ENCODE results near the gene PPARD. TPM values are rescaled to one million over a fixed set of nuclear protein-coding genes. Genes with fewer than 3 reads are reported as not detected.
"Not testable (repeated sequence)": the region's sequence is repeated elsewhere in the genome, so short reads cannot be mapped to it uniquely, and the experiment has no call there.

The PPARD gene
- total RNA-seq, 2 donors from 2014 or later: 14.1 to 21.3 TPM

DNA sequence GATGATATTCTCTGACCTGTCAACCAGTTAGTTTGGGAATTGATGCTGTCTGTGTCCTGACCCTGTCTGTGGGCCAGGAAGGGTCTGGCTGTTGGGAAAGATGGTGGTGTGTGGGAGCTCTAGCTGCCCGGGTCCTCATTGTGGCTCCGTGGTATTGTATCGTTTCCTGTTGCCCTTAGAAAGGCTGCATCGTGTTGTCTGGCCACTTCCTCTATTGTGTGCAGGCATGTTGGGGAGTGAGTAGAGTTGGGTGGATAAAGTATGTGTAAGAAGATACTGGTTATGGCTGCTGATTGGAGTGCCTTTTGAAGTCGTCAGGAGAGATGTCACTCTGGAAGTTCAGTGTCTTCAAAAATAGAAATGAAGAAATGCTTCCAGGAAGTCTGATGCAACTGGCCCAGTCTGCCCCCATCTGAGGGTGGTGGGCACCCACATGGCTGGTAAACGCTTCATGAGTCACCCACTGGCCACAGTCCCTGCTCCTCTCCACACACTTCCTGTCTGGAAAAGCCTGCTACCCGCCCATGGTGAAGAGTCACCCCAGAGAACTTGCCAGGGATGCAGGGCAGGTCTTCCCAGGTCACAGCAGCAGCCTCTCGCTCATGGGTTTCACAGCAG, 27.9 kb downstream of the PPARD start:
- intact Hi-C loops (cut with DNase I): no loop called here
- DNase-seq: peak; percentile 86
- peak; percentile 90 to 98 for ATAC-seq

DNA sequence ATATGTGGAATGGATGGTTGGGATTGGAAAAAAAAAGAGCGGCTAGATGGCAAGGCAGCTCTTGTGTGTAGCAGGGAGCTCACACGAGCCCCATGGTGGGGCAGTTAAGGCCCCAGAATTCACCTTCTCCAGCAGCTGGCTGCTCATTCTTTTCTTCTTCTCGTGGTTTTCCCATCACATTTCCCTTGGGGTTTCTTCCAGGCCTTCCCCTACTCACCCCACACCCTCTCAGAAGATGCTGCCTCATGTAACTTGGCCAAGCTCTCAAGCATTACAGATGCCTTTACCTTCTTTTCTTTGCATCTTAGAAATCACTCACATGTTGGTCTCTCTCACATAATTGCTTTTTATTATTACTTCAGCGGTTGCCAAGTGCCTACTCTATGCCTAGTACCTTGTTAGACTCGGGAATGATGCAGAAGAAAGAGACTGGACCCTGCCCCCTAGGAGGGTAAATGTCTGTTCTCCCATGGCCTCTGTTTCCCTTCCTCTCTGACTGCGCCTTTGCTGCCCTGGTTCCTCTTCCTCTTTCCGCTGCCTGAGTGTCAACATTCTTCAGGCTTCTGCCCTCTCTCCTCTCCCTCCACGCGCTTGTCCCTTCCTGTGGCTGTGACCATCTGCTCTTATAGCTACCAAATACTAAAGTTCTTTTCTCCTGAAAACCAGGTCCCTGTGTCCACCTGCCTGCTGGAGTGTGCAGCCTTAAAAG, 28.6 kb downstream of the PPARD start:
- intact Hi-C loops (cut with DNase I): no loop called here
- DNase-seq (peak; percentile 27), ATAC-seq (peak; percentile 46 to 48)

- intact Hi-C loops (cut with DNase I): no loop called here
- ATAC-seq: no peak
- no peak for DNase-seq
Observed at GRCh38 chr6:35371494-35372262, 29.3 kb downstream of the PPARD start.

DNA sequence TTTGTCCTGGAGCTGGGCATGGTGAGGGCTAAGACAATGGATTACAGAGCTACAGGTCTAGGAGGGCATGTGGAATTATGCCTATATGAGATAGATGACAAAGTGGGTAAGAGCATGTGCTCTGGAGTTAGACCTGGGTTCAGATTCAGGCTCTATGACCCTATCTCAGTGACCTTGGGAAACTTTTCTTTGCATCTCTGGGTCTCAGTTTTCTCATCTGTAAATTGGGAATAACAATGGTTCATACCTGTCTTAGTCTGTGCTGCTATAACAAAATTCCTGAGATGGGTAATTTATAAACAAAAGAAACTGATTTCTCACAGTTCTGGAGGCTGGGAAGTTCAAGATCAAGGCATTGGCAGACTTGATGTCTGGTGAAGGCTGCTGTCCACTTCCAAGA, 30.3 kb downstream of the PPARD start:
- DNase-seq (no peak), ATAC-seq (no peak)
- intact Hi-C loops (cut with DNase I): no loop called here

DNA sequence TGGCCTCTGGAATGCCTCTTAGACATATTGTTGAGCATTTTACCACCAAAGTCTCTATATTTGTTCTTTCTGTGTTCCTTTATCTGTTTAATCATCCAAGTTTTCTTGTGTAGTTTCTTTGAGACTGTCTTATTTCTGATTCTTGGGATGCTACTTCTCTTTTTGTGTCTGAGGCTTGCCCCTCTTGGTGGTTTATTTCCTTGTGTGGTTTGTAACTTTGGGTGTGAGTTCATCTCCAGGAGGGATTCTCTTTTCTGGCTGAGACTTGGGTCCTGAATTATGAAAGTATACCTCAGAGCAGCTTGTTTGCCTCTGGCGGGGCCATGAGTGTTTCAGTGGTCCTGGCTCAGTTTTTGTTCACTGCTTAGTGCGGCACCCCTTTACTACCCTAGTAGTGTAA, 33.9 kb downstream of the PPARD start:
- ATAC-seq (no peak), DNase-seq (no peak)
- intact Hi-C loops (cut with DNase I): loop anchor here in 1 of 2 donors (2.0 kb wide), 1 partner anchor 19 kb away; no protein-coding TSS in a partner anchor

DNA sequence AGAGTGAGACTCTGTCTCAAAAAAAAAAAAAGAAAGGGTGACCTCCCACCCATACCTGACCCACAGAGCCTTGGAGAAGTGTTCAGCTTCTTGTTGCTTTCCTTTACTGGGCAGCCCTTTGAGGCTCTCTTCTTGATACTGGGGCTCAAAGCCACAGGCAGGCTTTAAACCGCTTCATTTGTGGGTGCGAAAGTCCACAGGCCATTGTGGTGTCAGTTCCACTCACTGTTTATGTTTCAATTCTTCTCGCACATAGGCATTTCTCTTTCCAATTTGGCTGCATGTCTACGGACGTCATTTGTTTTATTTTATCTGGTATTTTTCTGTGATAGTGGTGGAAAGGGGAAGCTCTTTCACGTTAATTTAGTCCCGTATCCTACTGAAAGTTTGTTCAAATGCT, 34.6 kb downstream of the PPARD start:
- intact Hi-C loops (cut with DNase I): loop anchor here in 1 of 2 donors (2.0 kb wide), 1 partner anchor 20 kb away; no protein-coding TSS in a partner anchor
- DNase-seq (no peak), ATAC-seq (peak in 1 of 2 donors; percentile 27)

GRCh38 chr6:35378261-35378660, 35.9 kb downstream of the PPARD start:
- DNase-seq (no peak), ATAC-seq (no peak)
- intact Hi-C loops (cut with DNase I): no loop called here

DNA sequence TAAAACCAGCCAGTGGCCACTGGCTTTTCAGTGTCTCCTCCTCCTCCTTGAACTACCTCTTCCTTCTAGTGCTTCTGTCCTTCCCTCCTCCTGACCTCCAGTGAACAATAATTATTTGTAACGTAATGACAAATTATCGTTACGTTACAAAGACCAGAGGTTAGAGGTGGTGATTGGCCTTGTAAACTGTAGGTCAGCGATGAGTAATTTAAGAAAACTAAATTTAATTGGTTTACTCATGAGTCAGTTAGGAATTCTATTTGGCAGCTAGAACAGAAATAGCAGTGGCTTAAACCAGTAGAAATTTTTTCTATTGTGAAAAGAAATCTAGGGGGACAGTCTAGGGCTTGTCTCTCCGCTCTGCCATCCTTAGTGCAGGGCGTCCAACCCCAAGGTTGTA, 38.8 kb downstream of the PPARD start:
- intact Hi-C loops (cut with DNase I): no loop called here
- no peak for DNase-seq
- no peak for ATAC-seq

GRCh38 chr6:35382015-35382414, 39.7 kb downstream of the PPARD start:
- ATAC-seq: peak in 1 of 2 donors; percentile 51
- intact Hi-C loops (cut with DNase I): no loop called here

DNA sequence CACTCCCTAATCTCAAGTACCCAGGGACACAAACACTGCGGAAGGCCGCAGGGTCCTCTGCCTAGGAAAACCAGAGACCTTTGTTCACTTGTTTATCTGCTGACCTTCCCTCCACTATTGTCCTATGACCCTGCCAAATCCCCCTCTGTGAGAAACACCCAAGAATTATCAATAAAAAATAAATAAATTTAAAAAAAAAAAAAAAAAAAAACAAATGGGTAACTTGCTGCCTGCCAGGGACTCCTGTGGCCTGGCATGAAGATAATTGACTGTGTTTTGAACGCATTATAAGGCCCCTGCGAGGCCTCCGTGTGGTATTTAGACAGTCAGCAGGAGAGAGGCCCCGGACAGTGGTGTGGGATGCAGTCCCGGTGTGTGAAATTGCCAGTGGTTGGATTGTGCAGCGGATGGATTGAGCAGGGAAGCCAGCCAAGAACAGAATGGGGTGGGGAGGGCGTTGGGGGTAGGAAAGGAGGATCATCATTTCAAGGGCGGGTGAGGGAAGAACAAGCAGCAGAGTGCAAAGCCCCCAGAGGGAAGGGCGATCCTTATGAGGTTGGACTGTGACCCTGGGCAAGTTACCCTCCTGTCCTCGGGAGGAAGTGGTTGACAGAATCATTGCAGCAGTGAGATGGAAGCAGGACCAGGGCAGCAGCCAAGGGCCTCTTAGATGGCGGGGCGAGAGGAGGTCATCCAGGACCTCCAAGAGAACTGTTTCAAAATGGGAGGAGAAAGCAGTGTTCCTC, 43.3 kb downstream of the PPARD start:
- DNase-seq: peak; percentile 27
- intact Hi-C loops (cut with DNase I): no loop called here

More at GRCh38 chr6:35382015-35382414, 39.7 kb downstream of the PPARD start:
- no peak for DNase-seq

GRCh38 chr6:35386989-35387388, 44.6 kb downstream of the PPARD start:
- DNase-seq (no peak), ATAC-seq (no peak)
- intact Hi-C loops (cut with DNase I): no loop called here

More for the DNA sequence above, 43.3 kb downstream of the PPARD start:
- peak; percentile 69 to 82 for ATAC-seq

GRCh38 chr6:35388030-35388429, 45.7 kb downstream of the PPARD start:
- ATAC-seq (no peak), DNase-seq (no peak)
- intact Hi-C loops (cut with DNase I): no loop called here

- DNase-seq (no peak), ATAC-seq (no peak)
- intact Hi-C loops (cut with DNase I): no loop called here
Observed at GRCh38 chr6:35388772-35389352, 46.5 kb downstream of the PPARD start.

- DNase-seq; intact Hi-C loops (cut with DNase I); ATAC-seq: not testable (repeated sequence)
Observed at GRCh38 chr6:35389386-35389785, 47.0 kb downstream of the PPARD start.

DNA sequence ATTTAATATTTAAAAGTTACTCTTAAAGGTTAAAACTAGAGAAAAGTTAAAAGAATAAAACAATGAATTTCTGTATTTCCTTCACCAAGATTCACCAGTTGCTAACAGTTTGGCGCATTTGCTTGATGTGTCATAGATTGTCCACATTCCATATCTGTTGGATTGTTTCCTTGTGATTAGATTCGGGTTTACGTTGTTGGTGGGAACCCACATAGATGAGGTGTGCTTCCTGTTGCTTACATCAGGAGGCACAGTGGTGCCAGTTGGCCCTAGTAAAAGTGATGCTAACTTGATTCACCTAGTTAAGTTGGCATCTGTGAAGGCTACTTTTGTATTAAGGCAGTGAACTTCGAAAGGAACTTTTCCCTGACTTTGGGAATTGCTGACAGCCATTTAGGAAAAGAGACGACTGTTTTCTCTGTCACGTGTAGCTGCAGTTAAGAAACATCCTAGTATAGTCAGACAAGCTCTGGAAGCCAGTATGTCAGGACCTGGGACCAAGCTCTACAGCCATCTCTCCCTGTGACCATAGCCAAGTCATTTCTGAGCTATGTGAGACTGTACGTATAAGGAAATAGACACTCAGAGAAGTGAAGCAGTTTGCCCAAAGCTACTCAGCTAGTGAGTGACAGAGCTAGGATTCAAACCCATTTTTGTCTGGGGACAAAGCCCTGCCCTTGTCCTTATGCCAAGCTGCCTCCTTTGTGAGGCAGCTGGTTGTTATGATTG, 49.0 kb downstream of the PPARD start:
- ATAC-seq: peak in 1 of 2 donors; percentile 43
- intact Hi-C loops (cut with DNase I): no loop called here
- DNase-seq: no peak

DNA sequence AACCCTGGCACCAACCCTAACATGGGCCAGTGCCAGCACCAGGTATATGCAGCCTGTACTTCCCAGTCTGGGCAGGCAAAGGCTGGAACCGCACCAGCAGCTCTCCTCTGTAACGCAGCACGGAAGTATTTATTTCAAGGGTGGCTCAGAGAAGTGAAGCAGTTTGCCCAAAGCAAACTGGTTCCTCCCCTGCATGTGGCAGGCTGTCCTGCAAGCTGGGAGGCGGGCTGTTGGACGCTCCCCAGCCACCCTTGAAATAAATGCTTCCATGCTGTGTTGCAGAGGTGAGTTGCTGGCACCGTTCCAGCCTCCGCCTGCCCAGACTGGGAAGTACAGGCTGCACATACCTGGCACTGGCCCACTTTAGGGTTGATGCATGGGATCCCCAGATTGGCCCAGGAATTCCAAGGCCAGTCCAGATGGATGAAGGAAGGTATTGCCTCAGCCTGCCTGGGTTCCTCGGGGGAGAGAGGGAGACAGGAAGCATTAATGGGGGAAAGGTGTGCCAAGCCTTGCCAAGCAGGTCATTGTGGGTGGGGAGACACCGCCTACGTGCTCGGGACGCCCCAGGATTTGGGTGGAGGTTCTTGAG, 49.8 kb downstream of the PPARD start:
- peak; percentile 32 for DNase-seq
- ATAC-seq: peak; percentile 20 to 32
- intact Hi-C loops (cut with DNase I): no loop called here

GRCh38 chr6:35392773-35393672, 50.7 kb downstream of the PPARD start:
- intact Hi-C loops (cut with DNase I): no loop called here
- ATAC-seq (no peak), DNase-seq (no peak)
